Mammary epithelial cell (primary cell): ENCODE data around the gene FOXA2.

Experiments
- EZH2 ChIP-seq: IDR thresholded peaks from 2 replicates; pipeline ENCODE4 v1.6.1; 2012; ENCODE audit warnings: low read length, inconsistent platforms, borderline replicate concordance
- TF ChIP-seq, protein P1 (sequence below), 2 donors: IDR thresholded peaks in 1 of 2; conservative IDR thresholded peaks in 1 of 2; 2 replicates each; pipeline ENCODE4 v1.5.1; 2011 to 2012; ENCODE audit warnings: inconsistent platforms in 2 of 2, low read length in 2 of 2, mild to moderate bottlenecking in 2 of 2, control low read depth in 1 of 2, low read depth in 1 of 2; ENCODE audit not compliant: insufficient read depth in 1 of 2; ENCODE audit errors: extremely low read depth in 1 of 2

GRCh38 chr20:22572023-22572422 is 12.3 kb downstream of the FOXA2 start:
- TF ChIP-seq, protein P1, sequence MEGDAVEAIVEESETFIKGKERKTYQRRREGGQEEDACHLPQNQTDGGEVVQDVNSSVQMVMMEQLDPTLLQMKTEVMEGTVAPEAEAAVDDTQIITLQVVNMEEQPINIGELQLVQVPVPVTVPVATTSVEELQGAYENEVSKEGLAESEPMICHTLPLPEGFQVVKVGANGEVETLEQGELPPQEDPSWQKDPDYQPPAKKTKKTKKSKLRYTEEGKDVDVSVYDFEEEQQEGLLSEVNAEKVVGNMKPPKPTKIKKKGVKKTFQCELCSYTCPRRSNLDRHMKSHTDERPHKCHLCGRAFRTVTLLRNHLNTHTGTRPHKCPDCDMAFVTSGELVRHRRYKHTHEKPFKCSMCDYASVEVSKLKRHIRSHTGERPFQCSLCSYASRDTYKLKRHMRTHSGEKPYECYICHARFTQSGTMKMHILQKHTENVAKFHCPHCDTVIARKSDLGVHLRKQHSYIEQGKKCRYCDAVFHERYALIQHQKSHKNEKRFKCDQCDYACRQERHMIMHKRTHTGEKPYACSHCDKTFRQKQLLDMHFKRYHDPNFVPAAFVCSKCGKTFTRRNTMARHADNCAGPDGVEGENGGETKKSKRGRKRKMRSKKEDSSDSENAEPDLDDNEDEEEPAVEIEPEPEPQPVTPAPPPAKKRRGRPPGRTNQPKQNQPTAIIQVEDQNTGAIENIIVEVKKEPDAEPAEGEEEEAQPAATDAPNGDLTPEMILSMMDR (conservative IDR thresholded peaks at IDR 0.05 in 1 of 2, IDR thresholded peaks at IDR 0.05 in 1 of 2; ENCODE audit: extremely low read depth in 1 of 2, insufficient read depth in 1 of 2, low read depth in 1 of 2, low read length in 2 of 2): no peak
- no peak for TF ChIP-seq EZH2
